Suprapubic skin (tissue), 4 donors: ENCODE data around the gene LSG1. TPM values are rescaled to one million over a fixed set of nuclear protein-coding genes. Genes with fewer than 3 reads are reported as not detected.

Experiments
- DNase-seq, 2 donors: peaks; one replicate each; pipeline ENCODE4 v3.0.0-alpha.2; 2019; ENCODE audit warnings: low spot score in 2 of 2
- H3K27ac ChIP-seq: fragments of 200-600 bp; sonication (generic); one replicate; pipeline ENCODE4 v1.5.1; 2019
- H3K27me3 ChIP-seq: fragments of 200-600 bp; sonication (generic); one replicate; pipeline ENCODE4 v1.5.1; 2019
- H3K36me3 ChIP-seq: fragments of 200-600 bp; sonication (generic); one replicate; pipeline ENCODE4 v1.5.1; 2019
- H3K4me1 ChIP-seq: fragments of 200-600 bp; sonication (generic); one replicate; pipeline ENCODE4 v1.5.1; 2019
- H3K4me3 ChIP-seq: fragments of 200-600 bp; sonication (generic); one replicate; pipeline ENCODE4 v1.5.1; 2019; ENCODE audit warnings: mild to moderate bottlenecking
- H3K9me3 ChIP-seq: fragments of 200-600 bp; sonication (generic); one replicate; pipeline ENCODE4 v1.5.1; 2019
- EP300 ChIP-seq: sonication (generic); formaldehyde crosslinking; IDR thresholded peaks from one replicate; pipeline ENCODE4 v1.6.1; 2017; ENCODE audit warnings: antibody characterized with exemption
- POLR2A ChIP-seq, 2 donors: fragments of 450-650 bp; IDR thresholded peaks; one replicate each; pipeline ENCODE4 v1.6.1; 2017; ENCODE audit warnings: antibody characterized with exemption in 2 of 2, mild to moderate bottlenecking in 2 of 2, moderate library complexity in 2 of 2
- POLR2AphosphoS5 ChIP-seq, 3 donors: sonication (generic); formaldehyde crosslinking; IDR thresholded peaks; one replicate each; pipeline ENCODE4 v1.6.1; 2017; ENCODE audit warnings: antibody characterized with exemption in 3 of 3
- WGBS: methylation state at CpG from one replicate; pipeline ENCODE4 v1.1.5; 2018; 5-methylcytosine and 5-hydroxymethylcytosine counted together
- total RNA-seq, 4 donors: library from RNA; depleted of rRNA; stranded (reverse); fragments of >200 nt; gene quantifications; one replicate each; pipeline ENCODE4 v1.1.0, GENCODE V29; 2016
- TF ChIP-seq, protein P1 (sequence below), 2 donors: fragments of 200-600 bp in 1 of 2; fragments of 450-650 bp in 1 of 2; sonication (generic) in 1 of 2; IDR thresholded peaks; one replicate each; pipeline ENCODE4 v1.5.1; 2016 to 2019; ENCODE audit warnings: antibody characterized with exemption in 2 of 2, mild to moderate bottlenecking in 1 of 2, moderate library complexity in 1 of 2

The LSG1 gene
- total RNA-seq, 4 donors from 2014 or later: 51.7 to 86.5 (median 56.6) TPM

DNA sequence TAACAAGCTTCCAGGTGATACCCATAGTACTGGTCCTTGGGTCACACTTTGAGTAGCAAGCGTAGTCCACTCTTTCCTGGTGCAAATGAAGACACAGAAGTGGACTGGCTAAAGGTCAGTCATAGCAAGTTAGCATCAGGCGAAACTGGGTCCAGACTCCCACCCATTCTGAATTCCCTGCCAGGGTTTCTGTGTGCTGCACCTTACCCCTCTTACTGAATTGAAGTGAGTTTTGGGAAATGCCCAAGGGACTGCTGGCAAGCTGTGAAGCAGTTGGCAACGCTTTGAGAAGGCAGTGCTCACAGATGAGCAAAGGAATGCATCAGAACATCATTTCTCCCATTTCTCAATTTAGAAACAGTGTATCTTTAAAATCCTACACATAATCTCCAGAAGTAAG is 1.8 kb upstream of the LSG1 start:
- TF ChIP-seq POLR2A (IDR thresholded peaks at IDR 0.05) (no peak), EP300 (no peak), POLR2AphosphoS5 (IDR thresholded peaks at IDR 0.05) (no peak)
- TF ChIP-seq, protein P1, sequence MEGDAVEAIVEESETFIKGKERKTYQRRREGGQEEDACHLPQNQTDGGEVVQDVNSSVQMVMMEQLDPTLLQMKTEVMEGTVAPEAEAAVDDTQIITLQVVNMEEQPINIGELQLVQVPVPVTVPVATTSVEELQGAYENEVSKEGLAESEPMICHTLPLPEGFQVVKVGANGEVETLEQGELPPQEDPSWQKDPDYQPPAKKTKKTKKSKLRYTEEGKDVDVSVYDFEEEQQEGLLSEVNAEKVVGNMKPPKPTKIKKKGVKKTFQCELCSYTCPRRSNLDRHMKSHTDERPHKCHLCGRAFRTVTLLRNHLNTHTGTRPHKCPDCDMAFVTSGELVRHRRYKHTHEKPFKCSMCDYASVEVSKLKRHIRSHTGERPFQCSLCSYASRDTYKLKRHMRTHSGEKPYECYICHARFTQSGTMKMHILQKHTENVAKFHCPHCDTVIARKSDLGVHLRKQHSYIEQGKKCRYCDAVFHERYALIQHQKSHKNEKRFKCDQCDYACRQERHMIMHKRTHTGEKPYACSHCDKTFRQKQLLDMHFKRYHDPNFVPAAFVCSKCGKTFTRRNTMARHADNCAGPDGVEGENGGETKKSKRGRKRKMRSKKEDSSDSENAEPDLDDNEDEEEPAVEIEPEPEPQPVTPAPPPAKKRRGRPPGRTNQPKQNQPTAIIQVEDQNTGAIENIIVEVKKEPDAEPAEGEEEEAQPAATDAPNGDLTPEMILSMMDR (IDR thresholded peaks at IDR 0.05): no peak
- no peak overlapping the region for H3K4me3 ChIP-seq
- no peaks in the 10 kb centered on the region for H3K9me3 ChIP-seq
- no peak for DNase-seq
- H3K27ac ChIP-seq: no peak overlapping the region
- no peaks in the 10 kb centered on the region for H3K27me3 ChIP-seq
- WGBS: 61% methylated on average over 3 of the region's 3 CpGs
- no peaks in the 10 kb centered on the region for H3K36me3 ChIP-seq
- peaks cover 37% of the 10 kb centered on the region for H3K4me1 ChIP-seq

DNA sequence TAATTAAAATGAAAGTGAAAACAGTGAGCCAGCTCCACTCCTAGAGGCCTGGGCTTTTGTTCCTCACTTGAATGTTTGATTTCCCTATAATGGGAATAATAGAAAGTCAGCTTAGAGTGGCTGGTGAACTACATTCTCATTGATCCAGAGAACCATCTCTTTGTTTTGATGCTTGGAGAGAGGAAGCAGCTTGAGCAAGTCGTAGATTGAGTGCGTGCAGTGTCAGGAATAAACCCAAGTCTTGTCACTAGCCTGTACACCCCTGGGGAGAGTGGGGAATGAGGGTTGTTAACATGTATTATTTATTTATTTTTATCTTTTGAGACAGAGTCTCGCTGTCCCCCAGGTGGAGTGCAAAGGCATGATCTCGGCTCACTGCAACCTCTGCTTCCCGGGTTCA is 885 bp upstream of the LSG1 start:
- 43% methylated on average over 5 of the region's 5 CpGs for WGBS
- no peaks in the 10 kb centered on the region for H3K9me3 ChIP-seq
- H3K36me3 ChIP-seq: no peaks in the 10 kb centered on the region
- peak overlapping the region; percentile 93 for H3K27ac ChIP-seq
- H3K4me1 ChIP-seq: peaks cover 37% of the 10 kb centered on the region
- H3K27me3 ChIP-seq: no peaks in the 10 kb centered on the region
- DNase-seq: no peak
- TF ChIP-seq POLR2A (IDR thresholded peaks at IDR 0.05): no peak
- no peak for TF ChIP-seq POLR2AphosphoS5 (IDR thresholded peaks at IDR 0.05)
- no peak for TF ChIP-seq EP300
- TF ChIP-seq, protein P1 (IDR thresholded peaks at IDR 0.05): no peak
- H3K4me3 ChIP-seq: peak overlapping the region; percentile 62

GRCh38 chr3:194671511-194671899 is 486 bp downstream of the LSG1 start:
- Histone ChIP-seq H3K27me3 (no peaks in the 10 kb centered on the region), H3K27ac (peak overlapping the region; percentile 93), H3K4me3 (peak overlapping the region; percentile 62), H3K9me3 (no peaks in the 10 kb centered on the region), H3K36me3 (peaks cover 3% of the 10 kb centered on the region), H3K4me1 (peaks cover 37% of the 10 kb centered on the region)
- 0% methylated on average over 5 of the region's 5 CpGs for WGBS
- TF ChIP-seq, protein P1 (IDR thresholded peaks at IDR 0.05): peak; percentile 32 to 38
- TF ChIP-seq POLR2AphosphoS5 (IDR thresholded peaks at IDR 0.05): no peak
- TF ChIP-seq EP300: no peak
- no peak for TF ChIP-seq POLR2A (IDR thresholded peaks at IDR 0.05)
- no peak for DNase-seq

DNA sequence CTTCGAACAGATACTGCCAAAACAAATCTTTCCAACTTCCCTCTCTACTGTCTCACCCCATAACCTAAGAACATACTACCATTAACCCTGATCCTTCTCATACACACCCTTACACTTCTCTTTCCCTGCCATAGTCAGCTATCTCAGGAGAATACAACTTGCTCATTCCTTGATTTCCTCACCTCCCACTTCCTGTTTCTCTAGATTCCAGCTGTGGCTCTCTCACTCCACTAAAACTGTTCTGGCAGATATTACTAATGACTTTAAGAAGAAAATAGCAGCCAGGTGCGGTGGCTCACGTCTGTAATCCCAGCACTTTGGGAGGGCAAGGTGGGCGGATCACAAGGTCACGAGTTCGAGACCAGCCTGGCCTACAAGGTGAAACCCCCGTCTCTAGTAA is 4.6 kb downstream of the LSG1 start:
- H3K36me3 ChIP-seq: peaks cover 38% of the 10 kb centered on the region
- no peaks in the 10 kb centered on the region for H3K9me3 ChIP-seq
- H3K4me1 ChIP-seq: peaks cover 17% of the 10 kb centered on the region
- H3K4me3 ChIP-seq: no peak overlapping the region
- TF ChIP-seq, protein P1 (IDR thresholded peaks at IDR 0.05): no peak
- TF ChIP-seq POLR2A (IDR thresholded peaks at IDR 0.05) (no peak), EP300 (no peak), POLR2AphosphoS5 (IDR thresholded peaks at IDR 0.05) (no peak)
- no peak overlapping the region for H3K27ac ChIP-seq
- no peaks in the 10 kb centered on the region for H3K27me3 ChIP-seq
- DNase-seq: no peak
- whole genome bisulfite sequencing: 80% methylated on average over 7 of the region's 7 CpGs

DNA sequence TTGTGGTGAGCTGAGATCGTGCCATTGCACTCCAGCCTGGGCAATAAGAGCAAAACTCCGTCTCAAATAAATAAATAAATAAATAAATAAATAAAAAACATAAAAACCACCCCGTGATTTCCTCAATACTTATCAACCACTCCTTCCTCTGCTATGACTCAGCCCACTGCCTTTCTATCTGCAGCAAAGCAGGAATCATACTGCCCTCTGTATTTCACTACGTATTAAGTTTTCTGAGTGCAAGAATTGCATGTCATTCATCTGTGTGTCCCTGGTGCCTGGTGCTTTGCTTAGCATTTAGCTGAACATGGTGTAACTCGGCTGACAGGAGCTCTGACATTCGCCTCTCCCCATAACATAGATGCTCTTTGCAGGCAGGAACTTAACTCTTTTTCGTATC is 7.1 kb downstream of the LSG1 start:
- H3K36me3 ChIP-seq: peaks cover 61% of the 10 kb centered on the region
- WGBS: 93% methylated on average over 7 of the region's 7 CpGs
- no peak for TF ChIP-seq POLR2A (IDR thresholded peaks at IDR 0.05)
- no peak for TF ChIP-seq POLR2AphosphoS5 (IDR thresholded peaks at IDR 0.05)
- TF ChIP-seq, protein P1 (IDR thresholded peaks at IDR 0.05): no peak
- TF ChIP-seq EP300: no peak

More for the DNA sequence above, 7.1 kb downstream of the LSG1 start:
- H3K4me3 ChIP-seq: no peak overlapping the region
- DNase-seq: no peak
- no peaks in the 10 kb centered on the region for H3K9me3 ChIP-seq
- no peak overlapping the region for H3K27ac ChIP-seq
- no peaks in the 10 kb centered on the region for H3K27me3 ChIP-seq
- peaks cover under 1% of the 10 kb centered on the region for H3K4me1 ChIP-seq
